GM19239 (cell line): ENCODE results near the gene WWOX.
A peak's percentile ranks its signal among the peaks of the same experiment; 100 is the strongest.

Experiments used
- DNase-seq: peaks from one replicate; pipeline ENCODE4 v3.0.0; 2011; ENCODE audit warnings: low spot score; ENCODE audit not compliant: insufficient read length
- FAIRE-seq: peaks from 2 replicates; lab custom pipeline; 2011; peaks lifted over from hg19 to GRCh38; lab: Jason Lieb, UNC

Gene WWOX

DNA sequence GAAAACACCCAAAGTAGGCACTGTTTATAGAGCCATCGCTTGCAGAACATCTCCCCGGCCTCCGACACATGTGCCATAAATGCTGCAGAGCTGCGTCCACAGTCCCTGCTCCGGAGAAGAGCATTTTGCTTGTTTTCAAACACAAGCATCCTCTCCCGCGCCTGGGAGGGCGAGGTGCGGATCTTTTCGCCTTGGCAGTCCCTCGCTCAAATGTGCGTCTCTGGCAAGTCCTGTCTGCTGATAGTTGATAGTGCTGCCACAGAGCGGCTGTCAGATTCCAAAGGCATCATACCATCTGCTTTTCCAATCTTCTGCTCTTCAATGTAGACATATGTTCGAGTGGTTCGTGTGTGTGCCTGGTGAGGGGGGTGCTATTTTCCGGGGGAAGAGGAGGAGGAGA lies 897.3 kb downstream of the WWOX start:
- FAIRE-seq (no peak), DNase-seq (no peak)

DNA sequence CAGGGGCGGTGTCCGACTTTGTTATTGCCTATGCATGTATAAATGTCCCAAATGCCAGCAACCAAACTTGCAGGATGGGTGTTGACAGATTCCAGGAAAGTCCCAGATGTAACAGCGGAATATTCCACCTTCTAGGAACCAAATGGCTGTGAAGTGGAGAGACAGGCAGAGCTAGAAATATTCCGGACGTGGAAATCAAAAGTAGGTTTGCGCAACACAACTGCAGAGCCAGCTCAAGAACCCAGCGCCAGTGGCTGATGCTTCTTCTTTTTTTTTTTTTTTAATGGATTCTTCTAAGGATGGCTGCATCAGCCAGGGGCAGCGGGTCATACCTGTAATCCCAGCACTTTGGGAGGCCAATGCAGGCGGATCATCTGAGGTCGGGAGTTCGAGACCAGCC lies 899.4 kb downstream of the WWOX start:
- DNase-seq (no peak), FAIRE-seq (no peak)

GRCh38 chr16:79001156-79001967 lies 901.9 kb downstream of the WWOX start:
- no peak for DNase-seq
- FAIRE-seq, result no peak

DNA sequence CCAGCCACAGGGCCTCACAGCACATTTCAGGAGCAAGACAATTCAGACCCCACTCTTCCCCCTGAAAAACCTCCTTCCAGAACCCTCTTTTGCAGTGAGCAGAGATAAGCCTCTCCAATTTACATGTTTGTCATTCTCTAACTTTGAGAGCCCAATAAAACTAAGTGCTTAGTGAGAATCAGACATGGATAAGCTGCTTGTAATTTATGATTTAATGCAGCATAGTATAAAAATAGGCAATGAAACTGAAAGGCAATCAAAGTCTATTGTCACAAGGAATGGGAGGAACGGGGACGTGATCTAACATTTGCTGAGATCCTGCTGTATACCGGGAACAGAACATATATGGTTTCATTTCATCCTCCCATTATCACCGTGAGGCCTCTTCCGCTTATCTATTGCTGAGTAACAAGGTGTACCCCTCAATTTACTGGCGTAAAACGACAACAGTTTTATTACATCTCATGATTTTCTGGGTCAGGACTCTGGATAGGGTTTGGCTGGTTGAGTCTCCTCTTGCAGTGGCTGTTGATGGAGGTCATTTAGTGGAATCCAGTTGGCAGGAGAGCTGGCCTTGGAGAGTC lies 903.7 kb downstream of the WWOX start:
- FAIRE-seq, result no peak
- no peak for DNase-seq

- no peak for FAIRE-seq
Measured at GRCh38 chr16:79004309-79004708, 904.9 kb downstream of the WWOX start.

GRCh38 chr16:79005096-79005495 lies 905.6 kb downstream of the WWOX start:
- DNase-seq (no peak), FAIRE-seq (no peak)

More at GRCh38 chr16:79004309-79004708, 904.9 kb downstream of the WWOX start:
- DNase-seq, result no peak

DNA sequence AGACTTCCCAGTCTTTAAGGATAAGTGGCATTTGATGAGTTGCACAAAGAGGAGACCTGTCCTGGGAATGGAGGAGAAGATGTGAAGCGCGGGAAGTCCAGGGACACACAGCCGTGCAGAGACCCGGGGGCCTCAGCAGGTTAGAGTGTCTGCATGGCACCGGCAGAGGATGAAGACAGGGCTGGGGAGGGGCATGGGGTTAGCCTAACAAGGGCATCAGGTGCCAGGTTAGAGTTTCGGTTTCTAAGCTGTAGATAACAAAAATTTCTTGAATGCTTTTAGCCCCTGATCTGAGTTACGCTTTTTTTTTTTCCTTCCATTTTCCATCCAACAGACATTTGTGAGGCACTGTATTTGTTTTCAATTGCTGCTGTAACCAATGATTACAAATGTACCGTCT lies 906.8 kb downstream of the WWOX start:
- FAIRE-seq (no peak), DNase-seq (no peak)

DNA sequence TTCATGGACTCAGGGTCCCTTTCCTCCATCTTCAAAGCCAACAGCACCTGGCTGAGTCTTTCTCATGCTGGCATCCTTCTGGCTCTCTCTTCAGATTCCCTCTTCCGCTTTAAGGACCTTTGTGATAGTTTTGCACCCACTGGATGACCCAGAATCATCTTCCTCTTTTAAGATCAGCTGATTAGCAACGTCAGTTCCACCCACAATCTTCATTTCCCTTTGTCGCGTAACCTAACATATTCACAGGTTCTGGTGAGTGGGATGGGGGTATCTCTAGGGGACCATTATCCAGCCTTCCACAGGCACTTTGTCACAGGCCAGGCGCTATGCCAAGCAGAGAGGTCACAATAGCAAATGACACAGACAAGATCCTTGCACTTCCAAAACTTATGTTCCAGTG lies 907.3 kb downstream of the WWOX start:
- FAIRE-seq (no peak), DNase-seq (no peak)

- FAIRE-seq (no peak), DNase-seq (no peak)
Measured at GRCh38 chr16:79007614-79008013, 908.2 kb downstream of the WWOX start.

DNA sequence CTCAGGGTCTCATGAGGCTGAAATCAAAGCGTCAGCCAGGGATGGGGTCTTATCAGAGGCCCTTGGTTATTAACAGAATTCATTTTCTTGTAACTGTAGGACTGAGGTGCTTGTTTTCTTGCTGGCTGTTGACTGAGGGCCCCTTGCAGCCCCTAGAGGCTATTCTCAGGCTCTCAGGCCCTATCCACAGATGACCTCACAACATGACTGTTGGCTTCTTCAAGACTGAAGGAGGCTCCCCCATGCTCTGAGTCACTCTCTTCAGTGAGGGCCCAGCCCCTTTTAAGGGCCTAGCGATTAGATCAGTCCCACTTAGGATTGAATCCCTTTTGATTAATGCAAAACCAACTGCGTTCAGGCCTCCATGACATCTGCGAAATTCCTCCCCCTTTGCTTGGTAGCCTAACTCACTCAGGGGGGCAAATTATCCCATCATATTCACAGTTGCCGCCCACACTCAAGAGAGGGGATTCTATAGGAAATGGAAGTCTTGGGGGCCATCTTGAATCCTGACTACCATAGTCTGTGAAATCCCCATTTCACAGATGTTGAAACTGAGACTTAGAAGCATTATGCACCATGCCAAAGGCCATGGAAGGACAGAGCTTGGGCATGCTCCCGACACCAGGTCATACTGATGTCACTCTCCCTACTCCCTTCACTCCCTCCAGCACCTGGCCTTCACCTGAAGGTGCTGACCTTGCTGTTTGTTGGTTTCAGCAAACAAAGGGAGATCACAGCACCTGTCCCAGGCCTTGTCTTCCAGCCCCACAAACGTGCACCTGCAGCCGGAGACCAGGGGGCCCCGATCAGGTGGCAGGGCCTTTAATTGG lies 908.8 kb downstream of the WWOX start:
- DNase-seq (no peak), FAIRE-seq (no peak)

GRCh38 chr16:79008869-79009179 lies 909.4 kb downstream of the WWOX start:
- DNase-seq (no peak), FAIRE-seq (no peak)

- FAIRE-seq (no peak), DNase-seq (no peak)
Measured at GRCh38 chr16:79009896-79010295, 910.4 kb downstream of the WWOX start.

DNA sequence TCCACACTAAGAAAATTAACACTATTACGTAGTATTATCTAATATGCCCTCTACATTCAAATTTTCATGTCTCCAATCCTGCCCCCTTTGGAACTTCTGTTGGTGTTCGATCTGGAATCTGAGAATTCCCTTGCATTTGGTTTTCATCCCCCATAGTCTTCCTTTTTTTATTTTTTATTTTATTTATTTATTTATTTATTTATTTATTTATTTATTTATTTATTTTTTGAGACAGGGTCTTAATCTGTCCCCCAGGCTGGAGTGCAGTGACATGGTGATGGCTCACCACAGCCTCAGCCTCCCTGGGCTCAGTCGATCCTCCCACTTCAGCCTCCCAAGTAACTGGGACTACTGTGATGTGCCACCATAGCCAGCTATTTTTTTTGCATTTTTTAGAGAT lies 911.8 kb downstream of the WWOX start:
- FAIRE-seq, result no peak
- no peak for DNase-seq

GRCh38 chr16:79012671-79013434 lies 913.4 kb downstream of the WWOX start:
- DNase-seq, result peak; percentile 18
- FAIRE-seq, result peak; percentile 26

GRCh38 chr16:79013930-79014660 lies 914.6 kb downstream of the WWOX start:
- DNase-seq, result no peak
- FAIRE-seq, result no peak

GRCh38 chr16:79018650-79019429 lies 919.4 kb downstream of the WWOX start:
- DNase-seq (no peak), FAIRE-seq (no peak)

- no peak for DNase-seq
- no peak for FAIRE-seq
Measured at GRCh38 chr16:79019431-79019830, 920.0 kb downstream of the WWOX start.

GRCh38 chr16:79021991-79022630 lies 922.7 kb downstream of the WWOX start:
- FAIRE-seq (no peak), DNase-seq (no peak)

DNA sequence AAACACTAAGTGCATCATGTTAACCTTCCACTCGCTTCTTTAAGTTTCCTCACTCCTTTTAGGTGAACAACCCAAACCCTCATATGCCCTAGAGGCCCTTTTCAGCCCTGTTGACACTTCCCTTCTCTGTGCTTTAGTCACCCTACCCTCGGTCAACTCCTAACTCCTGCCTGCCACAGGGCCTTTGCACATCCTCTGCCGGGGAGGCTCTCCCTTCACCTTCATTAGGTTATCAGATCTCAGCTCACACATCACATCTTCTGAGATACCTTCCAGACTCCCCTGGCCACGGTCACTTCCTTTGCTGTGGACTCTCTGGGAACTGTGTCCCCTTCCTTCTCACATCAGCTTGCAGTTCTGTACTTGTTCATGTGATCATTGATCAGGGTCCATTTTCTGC lies 926.7 kb downstream of the WWOX start:
- DNase-seq (no peak), FAIRE-seq (no peak)
